ENCODE data around the gene TJP3.

The TJP3 gene

GRCh38 chr19:3753631-3754410, 45.6 kb downstream of the TJP3 start:
- no peak for TF ChIP-seq USF1 (IDR thresholded peaks at IDR 0.05)
- no peak for TF ChIP-seq ZBTB7A (IDR thresholded peaks at IDR 0.05; ENCODE audit: low read depth)
- TF ChIP-seq CREB1 (IDR thresholded peaks at IDR 0.05; ENCODE audit: low read depth) = no peak
- no peak for TF ChIP-seq TAF1 (IDR thresholded peaks at IDR 0.05; ENCODE audit: low read depth)

- no peak for TF ChIP-seq EGR1 (IDR thresholded peaks at IDR 0.05)
- no peak for TF ChIP-seq USF1 (IDR thresholded peaks at IDR 0.05)
- no peak for TF ChIP-seq TEAD4 (IDR thresholded peaks at IDR 0.05)
- TF ChIP-seq TCF12 (IDR thresholded peaks at IDR 0.05; ENCODE audit: low read depth) = no peak
- TF ChIP-seq CREB1 (IDR thresholded peaks at IDR 0.05; ENCODE audit: low read depth) = no peak
- TF ChIP-seq YY1 (IDR thresholded peaks at IDR 0.05; ENCODE audit: low read depth) = no peak
- TF ChIP-seq RAD21 (IDR thresholded peaks at IDR 0.05; ENCODE audit: low read depth) = no peak
- no peak for TF ChIP-seq NFIC (IDR thresholded peaks at IDR 0.05)
- TF ChIP-seq FOXM1 (IDR thresholded peaks at IDR 0.05; ENCODE audit: borderline replicate concordance, low read depth) = no peak
- no peak for TF ChIP-seq TAF1 (IDR thresholded peaks at IDR 0.05; ENCODE audit: low read depth)
- no peak for TF ChIP-seq CEBPB (IDR thresholded peaks at IDR 0.05)
- no peak for TF ChIP-seq EP300 (IDR thresholded peaks at IDR 0.05; ENCODE audit: borderline replicate concordance)
- no peak for TF ChIP-seq MAX (IDR thresholded peaks at IDR 0.05)
- TF ChIP-seq ZBTB7A (IDR thresholded peaks at IDR 0.05; ENCODE audit: low read depth) = no peak
- TF ChIP-seq REST (IDR thresholded peaks at IDR 0.05; ENCODE audit: low read depth) = no peak
Measured at GRCh38 chr19:3759482-3760254, 51.5 kb downstream of the TJP3 start.

- TF ChIP-seq NFIC (IDR thresholded peaks at IDR 0.05) (no peak), CREB1 (IDR thresholded peaks at IDR 0.05; ENCODE audit: low read depth) (no peak), YY1 (IDR thresholded peaks at IDR 0.05; ENCODE audit: low read depth) (no peak), EP300 (IDR thresholded peaks at IDR 0.05; ENCODE audit: borderline replicate concordance) (no peak), MAX (IDR thresholded peaks at IDR 0.05) (no peak), USF1 (IDR thresholded peaks at IDR 0.05) (no peak), FOXM1 (IDR thresholded peaks at IDR 0.05; ENCODE audit: borderline replicate concordance, low read depth) (no peak), EGR1 (IDR thresholded peaks at IDR 0.05) (no peak), TAF1 (IDR thresholded peaks at IDR 0.05; ENCODE audit: low read depth) (no peak)
Measured at GRCh38 chr19:3760871-3761361, 52.7 kb downstream of the TJP3 start.

- TF ChIP-seq EP300 (IDR thresholded peaks at IDR 0.05; ENCODE audit: borderline replicate concordance) (no peak), EGR1 (IDR thresholded peaks at IDR 0.05) (peak; percentile 57; the same call in 1 of the 2 replicates), TCF12 (IDR thresholded peaks at IDR 0.05; ENCODE audit: low read depth) (peak; percentile 43; the same call in 1 of the 2 replicates), CEBPB (IDR thresholded peaks at IDR 0.05) (no peak), NFIC (IDR thresholded peaks at IDR 0.05) (no peak), MAX (IDR thresholded peaks at IDR 0.05) (peak; percentile 66; the same call in 1 of the 2 replicates), USF1 (IDR thresholded peaks at IDR 0.05) (no peak), TAF1 (IDR thresholded peaks at IDR 0.05; ENCODE audit: low read depth) (peak; percentile 73), YY1 (IDR thresholded peaks at IDR 0.05; ENCODE audit: low read depth) (peak; percentile 55; the same call in 1 of the 2 replicates), RAD21 (IDR thresholded peaks at IDR 0.05; ENCODE audit: low read depth) (peak; percentile 38; the same call in 1 of the 2 replicates), REST (IDR thresholded peaks at IDR 0.05; ENCODE audit: low read depth) (no peak), ZBTB7A (IDR thresholded peaks at IDR 0.05; ENCODE audit: low read depth) (peak; percentile 73; the same call in 1 of the 2 replicates)
Measured at GRCh38 chr19:3761382-3762129, 53.4 kb downstream of the TJP3 start, which contains the start of gene APBA3. TSS of gene APBA3 (minus strand) at chr19:3761692. CDS start at chr19:3760264, 1,428 bp downstream.
